ENCODE data around the gene MYCL.

Gene MYCL

DNA sequence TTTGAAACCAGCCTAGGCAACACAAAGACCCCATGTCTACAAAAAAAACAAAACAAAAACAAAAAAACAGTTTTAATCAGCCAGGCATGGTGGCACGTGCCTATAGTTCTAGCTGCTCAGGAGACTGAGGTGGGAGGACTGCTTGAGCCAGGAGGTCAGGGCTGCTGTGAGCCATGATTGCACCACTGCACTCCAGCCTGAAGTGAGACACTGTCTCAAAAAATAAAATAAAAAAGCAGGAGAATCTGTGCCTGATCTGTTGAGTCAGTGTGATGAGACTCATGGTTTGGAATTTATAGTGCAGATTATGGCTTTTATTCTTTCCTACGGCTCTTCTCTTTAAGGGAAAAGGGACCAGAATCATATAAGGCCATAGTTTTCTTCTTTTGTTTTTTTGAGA lies 35.0 kb downstream of the MYCL start:
- no peak overlapping the region for H3K4me3 ChIP-seq (replicated peaks in 1 of 2; ENCODE audit: low read depth in 2 of 2, low read length in 2 of 2)
- TF ChIP-seq, protein P1, sequence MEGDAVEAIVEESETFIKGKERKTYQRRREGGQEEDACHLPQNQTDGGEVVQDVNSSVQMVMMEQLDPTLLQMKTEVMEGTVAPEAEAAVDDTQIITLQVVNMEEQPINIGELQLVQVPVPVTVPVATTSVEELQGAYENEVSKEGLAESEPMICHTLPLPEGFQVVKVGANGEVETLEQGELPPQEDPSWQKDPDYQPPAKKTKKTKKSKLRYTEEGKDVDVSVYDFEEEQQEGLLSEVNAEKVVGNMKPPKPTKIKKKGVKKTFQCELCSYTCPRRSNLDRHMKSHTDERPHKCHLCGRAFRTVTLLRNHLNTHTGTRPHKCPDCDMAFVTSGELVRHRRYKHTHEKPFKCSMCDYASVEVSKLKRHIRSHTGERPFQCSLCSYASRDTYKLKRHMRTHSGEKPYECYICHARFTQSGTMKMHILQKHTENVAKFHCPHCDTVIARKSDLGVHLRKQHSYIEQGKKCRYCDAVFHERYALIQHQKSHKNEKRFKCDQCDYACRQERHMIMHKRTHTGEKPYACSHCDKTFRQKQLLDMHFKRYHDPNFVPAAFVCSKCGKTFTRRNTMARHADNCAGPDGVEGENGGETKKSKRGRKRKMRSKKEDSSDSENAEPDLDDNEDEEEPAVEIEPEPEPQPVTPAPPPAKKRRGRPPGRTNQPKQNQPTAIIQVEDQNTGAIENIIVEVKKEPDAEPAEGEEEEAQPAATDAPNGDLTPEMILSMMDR (IDR thresholded peaks at IDR 0.05; ENCODE audit: low read depth, low read length): no peak
- DNase-seq (ENCODE audit: low read depth in 2 of 2): peak; percentile 57 to 86

GRCh38 chr1:39865762-39866161 lies 36.0 kb downstream of the MYCL start:
- TF ChIP-seq, protein P1 (IDR thresholded peaks at IDR 0.05; ENCODE audit: low read depth, low read length): no peak
- H3K4me3 ChIP-seq (replicated peaks in 1 of 2; ENCODE audit: low read depth in 2 of 2, low read length in 2 of 2): no peak overlapping the region
- no peak for DNase-seq (ENCODE audit: low read depth in 2 of 2)

DNA sequence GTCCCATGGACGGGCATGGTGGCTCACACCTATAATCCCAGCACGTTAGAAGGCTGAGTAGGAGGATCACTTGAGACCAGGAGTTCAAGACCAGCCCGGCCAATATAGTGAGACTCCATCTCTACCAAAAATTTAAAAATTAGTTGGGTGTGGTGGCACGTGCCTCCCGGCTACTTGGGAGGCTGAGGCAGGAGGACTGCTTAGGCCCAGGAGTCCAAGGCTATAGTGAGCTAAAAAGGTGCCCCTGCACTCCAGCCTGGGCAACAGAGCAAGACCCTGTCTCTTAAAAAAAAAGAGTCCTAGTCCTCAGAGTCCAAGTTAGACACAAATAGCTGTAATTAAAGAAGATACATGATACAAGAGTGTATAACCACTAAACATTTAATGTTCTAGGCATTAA lies 38.5 kb downstream of the MYCL start:
- TF ChIP-seq, protein P1 (IDR thresholded peaks at IDR 0.05; ENCODE audit: low read depth, low read length): no peak
- DNase-seq (ENCODE audit: low read depth in 2 of 2): no peak
- no peak overlapping the region for H3K4me3 ChIP-seq (replicated peaks in 1 of 2; ENCODE audit: low read depth in 2 of 2, low read length in 2 of 2)

- TF ChIP-seq, protein P1 (IDR thresholded peaks at IDR 0.05; ENCODE audit: low read depth, low read length): no peak
- H3K4me3 ChIP-seq (replicated peaks in 1 of 2; ENCODE audit: low read depth in 2 of 2, low read length in 2 of 2): no peak overlapping the region
- no peak for DNase-seq (ENCODE audit: low read depth in 2 of 2)
These were observed 40.7 kb downstream of the MYCL start for GRCh38 chr1:39861003-39861402.

- DNase-seq (ENCODE audit: low read depth in 2 of 2): no peak
- TF ChIP-seq, protein P1 (IDR thresholded peaks at IDR 0.05; ENCODE audit: low read depth, low read length): no peak
- H3K4me3 ChIP-seq (replicated peaks in 1 of 2; ENCODE audit: low read depth in 2 of 2, low read length in 2 of 2): no peak overlapping the region
These were observed 41.6 kb downstream of the MYCL start for GRCh38 chr1:39859859-39860812.

GRCh38 chr1:39858315-39858714 lies 43.4 kb downstream of the MYCL start:
- TF ChIP-seq, protein P1 (IDR thresholded peaks at IDR 0.05; ENCODE audit: low read depth, low read length): no peak
- no peak for DNase-seq (ENCODE audit: low read depth in 2 of 2)
- no peak overlapping the region for H3K4me3 ChIP-seq (replicated peaks in 1 of 2; ENCODE audit: low read depth in 2 of 2, low read length in 2 of 2)

Measured in cardiac fibroblast (primary cell).